Naive B cell (primary cell): ENCODE results near the gene RAD23A. TPM values are rescaled to one million over a fixed set of nuclear protein-coding genes. Genes with fewer than 3 reads are reported as not detected.
A peak's percentile ranks its signal among the peaks of the same experiment; 100 is the strongest.

ENCODE experiments used
- ATAC-seq, 2 donors: fragments of 150-1000 bp; cut with Tn5 transposase; 2 replicates each; pipeline ENCODE4 v1.10.0; 2021; ENCODE audit warnings: low read depth in 2 of 2, mild to moderate bottlenecking in 2 of 2, moderate library complexity in 2 of 2
- DNase-seq: peaks from one replicate; pipeline ENCODE4 v3.0.0; 2022
- H3K27ac Mint-ChIP-seq, 6 donors: one replicate each; pipeline ENCODE4 v1.8.0; 2020 to 2022; ENCODE audit warnings: mild to moderate bottlenecking in 6 of 6, mixed read lengths in 6 of 6, moderate library complexity in 5 of 6, inconsistent platforms in 2 of 6
- H3K27me3 Mint-ChIP-seq, 3 donors: one replicate each; pipeline ENCODE4 v1.8.0; 2021 to 2022; ENCODE audit warnings: mixed read lengths in 3 of 3, mild to moderate bottlenecking in 1 of 3
- H3K36me3 Mint-ChIP-seq, 2 donors: one replicate each; pipeline ENCODE4 v1.8.0; 2020 to 2022; ENCODE audit warnings: mixed read lengths in 2 of 2, inconsistent platforms in 1 of 2, mild to moderate bottlenecking in 1 of 2
- H3K4me1 Mint-ChIP-seq, 3 donors: one replicate each; pipeline ENCODE4 v1.8.0; 2020 to 2022; ENCODE audit warnings: mixed read lengths in 3 of 3, inconsistent platforms in 1 of 3, mild to moderate bottlenecking in 1 of 3, moderate library complexity in 1 of 3
- H3K4me3 Mint-ChIP-seq, 8 donors: one replicate each; pipeline ENCODE4 v1.8.0; 2020 to 2022; ENCODE audit warnings: mild to moderate bottlenecking in 8 of 8, mixed read lengths in 8 of 8, moderate library complexity in 8 of 8, inconsistent platforms in 2 of 8
- H3K9me3 Mint-ChIP-seq, 7 donors: one replicate each; pipeline ENCODE4 v1.8.0; 2020 to 2022; ENCODE audit warnings: mixed read lengths in 7 of 7, mild to moderate bottlenecking in 5 of 7, inconsistent platforms in 2 of 7, moderate library complexity in 1 of 7
- polyA plus RNA-seq, 6 donors: library from polyadenylated mRNA; unstranded; fragments of 300-500 nt; fragmentation: Illumina TruSeq; gene quantifications; one replicate each; pipeline ENCODE4 v1.2.3, GENCODE V29; 2021; ENCODE audit warnings: low read depth in 6 of 6

Gene RAD23A
- polyA plus RNA-seq, 6 donors from 2014 or later = 82.9 to 119 (median 99.3) TPM

DNA sequence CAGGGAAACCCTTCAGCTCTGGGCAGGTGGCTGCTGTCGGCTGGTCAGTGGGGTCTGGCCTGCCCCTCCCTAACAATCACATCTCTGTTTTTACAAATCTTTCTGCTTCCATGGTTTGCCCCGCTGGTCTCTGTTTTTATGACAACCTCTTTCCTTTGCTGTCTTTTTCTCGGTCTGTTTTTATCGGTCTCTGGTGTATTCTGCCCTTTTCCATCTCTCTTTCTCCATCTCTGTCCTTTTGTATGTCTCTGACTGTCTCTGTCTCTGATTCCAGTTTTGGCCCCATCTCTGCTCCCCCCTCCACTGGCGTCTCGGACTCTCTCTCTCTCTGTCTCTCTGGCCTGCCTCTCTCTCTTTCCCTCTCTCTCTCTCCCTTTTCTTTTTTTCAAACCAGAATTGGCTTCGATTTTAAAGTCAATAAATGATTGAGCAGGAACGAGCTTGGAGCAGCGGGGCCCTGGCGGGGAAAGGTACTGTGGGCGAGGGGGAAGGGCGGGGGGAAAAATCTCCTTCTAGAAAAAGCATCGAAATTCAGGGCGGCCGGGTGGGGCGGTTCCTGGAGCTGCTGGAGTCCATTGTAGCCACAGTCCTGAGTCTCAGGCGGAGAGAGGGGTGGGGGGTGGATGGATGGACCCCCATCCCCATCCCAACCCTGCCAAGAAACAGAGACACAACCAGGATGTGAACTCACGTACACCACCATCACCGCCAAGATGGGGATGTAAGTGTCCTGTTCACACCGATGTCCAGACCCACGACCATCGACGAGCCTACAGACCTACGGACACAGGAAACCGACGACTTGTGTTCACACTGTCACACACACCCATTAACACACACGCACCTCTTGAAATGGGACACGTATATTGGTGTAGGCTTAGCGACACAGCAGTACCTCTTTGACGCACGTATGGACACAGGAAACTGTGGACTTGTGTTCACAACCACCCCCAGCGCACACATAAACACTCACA lies 52.6 kb downstream of the RAD23A start:
- peak overlapping the region in 1 of 6 donors; percentile 15 for H3K27ac Mint-ChIP-seq
- peaks cover 12 to 15% (median 15%) of the 10 kb centered on the region in 3 donors for H3K4me1 Mint-ChIP-seq
- ATAC-seq (no peak), DNase-seq (no peak)
- H3K9me3 Mint-ChIP-seq = peaks cover 0 to 3% (median 0%) of the 10 kb centered on the region in 7 donors
- H3K27me3 Mint-ChIP-seq = peaks cover 12 to 32% (median 24%) of the 10 kb centered on the region in 3 donors
- H3K36me3 Mint-ChIP-seq = no peaks in the 10 kb centered on the region
- peak overlapping the region in 5 of 8 donors; percentile 10 to 84 (median 70) for H3K4me3 Mint-ChIP-seq

DNA sequence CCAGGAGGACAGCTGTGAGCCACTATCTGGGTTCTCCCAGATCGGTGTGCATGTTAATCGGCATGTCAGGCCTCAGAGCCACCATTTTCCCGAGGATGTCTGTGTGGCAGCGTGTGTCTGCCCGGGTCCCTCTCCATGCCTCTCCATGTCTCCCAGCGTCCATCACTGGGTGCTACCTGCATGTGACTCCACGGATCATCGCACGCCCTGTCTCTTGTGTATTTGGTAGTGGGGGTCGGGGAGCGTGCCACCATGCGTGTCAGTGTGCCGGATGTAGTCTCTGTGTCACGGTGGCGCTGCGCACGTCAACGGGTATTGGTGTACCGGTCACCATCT lies 55.5 kb downstream of the RAD23A start:
- Mint-ChIP-seq H3K27ac (no peak overlapping the region), H3K4me1 (peaks cover 0 to 6% (median 3%) of the 10 kb centered on the region in 3 donors), H3K36me3 (no peaks in the 10 kb centered on the region), H3K9me3 (peaks cover 0 to 2% (median 0%) of the 10 kb centered on the region in 7 donors), H3K4me3 (no peak overlapping the region), H3K27me3 (peaks cover 6 to 21% (median 17%) of the 10 kb centered on the region in 3 donors)
- DNase-seq = no peak
- ATAC-seq = no peak

DNA sequence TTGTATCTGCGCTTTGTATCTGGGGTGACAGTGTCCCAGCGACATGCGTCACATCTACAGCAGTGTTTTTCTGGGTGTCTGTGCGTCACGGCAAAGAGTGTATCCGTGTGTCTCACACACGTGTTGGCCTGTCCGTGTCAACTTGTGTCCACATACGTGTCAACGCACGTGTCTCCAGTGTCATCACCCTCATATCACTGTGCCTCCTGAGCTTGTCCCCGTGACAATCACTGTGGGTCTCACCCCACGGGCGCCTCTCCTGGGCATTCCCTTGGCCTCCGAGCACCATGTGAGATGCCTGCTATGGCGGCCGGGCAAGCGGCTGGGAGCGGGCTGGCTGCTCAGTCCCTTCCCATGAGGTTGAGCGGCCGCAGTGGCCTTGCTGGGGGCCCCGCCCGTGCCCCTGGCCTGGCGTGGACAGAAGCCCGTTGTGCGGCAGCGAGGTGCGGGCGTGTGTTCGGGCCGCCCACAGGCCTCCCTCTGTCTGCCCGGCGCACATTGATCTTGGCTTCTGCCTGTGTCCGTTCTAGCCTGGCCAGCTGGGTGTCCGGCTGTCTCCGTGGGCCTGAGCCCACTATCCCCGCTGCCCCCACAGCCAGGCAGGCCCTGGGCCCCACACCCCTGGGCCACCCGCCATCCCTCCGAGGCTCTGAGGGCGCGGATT lies 56.0 kb downstream of the RAD23A start:
- ATAC-seq = no peak
- Mint-ChIP-seq H3K27me3 (peaks cover 6 to 21% (median 17%) of the 10 kb centered on the region in 3 donors), H3K4me3 (no peak overlapping the region)

GRCh38 chr19:13002166-13002898 lies 56.7 kb downstream of the RAD23A start:
- peaks cover 0 to 17% (median 16%) of the 10 kb centered on the region in 3 donors for H3K27me3 Mint-ChIP-seq
- H3K36me3 Mint-ChIP-seq = no peaks in the 10 kb centered on the region
- DNase-seq (no peak), ATAC-seq (no peak)
- no peak overlapping the region for H3K27ac Mint-ChIP-seq
- peaks cover 0 to 2% (median 0%) of the 10 kb centered on the region in 7 donors for H3K9me3 Mint-ChIP-seq
- peaks cover 0 to 3% (median 0%) of the 10 kb centered on the region in 3 donors for H3K4me1 Mint-ChIP-seq
- H3K4me3 Mint-ChIP-seq = no peak overlapping the region

More for the DNA sequence above, 56.0 kb downstream of the RAD23A start:
- DNase-seq = no peak
- peaks cover 0 to 6% (median 3%) of the 10 kb centered on the region in 3 donors for H3K4me1 Mint-ChIP-seq
- no peak overlapping the region for H3K27ac Mint-ChIP-seq
- H3K36me3 Mint-ChIP-seq = no peaks in the 10 kb centered on the region
- H3K9me3 Mint-ChIP-seq = peaks cover 0 to 2% (median 0%) of the 10 kb centered on the region in 7 donors

DNA sequence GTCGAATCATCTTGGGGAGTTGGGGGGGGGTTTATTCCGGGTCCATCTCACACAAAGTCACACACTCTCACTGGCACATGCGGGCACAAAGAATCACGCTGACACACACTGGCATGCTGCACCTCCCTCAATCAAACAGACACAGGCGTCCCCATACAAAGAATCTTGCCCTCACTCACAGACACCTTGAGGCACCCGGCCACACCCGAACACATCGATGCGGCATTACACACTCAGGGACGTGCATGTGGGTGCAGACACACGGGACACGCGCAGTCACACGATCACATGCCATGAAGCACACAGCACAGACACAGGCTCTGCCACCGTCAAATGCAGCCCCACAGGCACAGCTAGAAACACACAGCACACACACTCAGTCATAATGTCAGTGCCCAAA lies 57.4 kb downstream of the RAD23A start:
- H3K4me3 Mint-ChIP-seq = peak overlapping the region in 1 of 8 donors; percentile 61
- ATAC-seq (no peak), DNase-seq (no peak)
- H3K27me3 Mint-ChIP-seq = peaks cover 0 to 17% (median 12%) of the 10 kb centered on the region in 3 donors
- peaks cover 0 to under 1% (median 0%) of the 10 kb centered on the region in 3 donors for H3K4me1 Mint-ChIP-seq
- no peaks in the 10 kb centered on the region for H3K36me3 Mint-ChIP-seq
- H3K27ac Mint-ChIP-seq = no peak overlapping the region
- peaks cover 0 to 2% (median 0%) of the 10 kb centered on the region in 7 donors for H3K9me3 Mint-ChIP-seq

Other genes with a start within 250 kb of the RAD23A start
- 1 to 10 TPM; 2.0 to 5.8 (median 4.9) TPM for gene FBXW9, start 249.2 kb upstream of the RAD23A start, polyA plus RNA-seq
- 1 to 10 TPM in 5 of 6 donors, not detected in 1; 1.7 to 3.5 (median 2.7) TPM for gene TNPO2, start 221.9 kb upstream of the RAD23A start, polyA plus RNA-seq
- gene TRIR, start 211.2 kb upstream of the RAD23A start, polyA plus RNA-seq = 100 to 1,000 TPM; 207 to 269 (median 230) TPM
- 100 to 1,000 TPM in 1 of 6 donors, 10 to 100 TPM in 5; 46.3 to 105 (median 53.5) TPM for gene GET3, start 208.4 kb upstream of the RAD23A start, polyA plus RNA-seq
- under 1 TPM in 1 of 6 donors, not detected in 5; 0.23 TPM for gene BEST2, start 194.1 kb upstream of the RAD23A start, polyA plus RNA-seq
- gene HOOK2, start 170.3 kb upstream of the RAD23A start, polyA plus RNA-seq = 1 to 10 TPM; 1.1 to 7.1 (median 3.3) TPM
- gene JUNB, start 154.4 kb upstream of the RAD23A start, polyA plus RNA-seq = 1,000 to 10,000 TPM in 5 of 6 donors, 100 to 1,000 TPM in 1; 777 to 2,686 (median 1,649) TPM
- 100 to 1,000 TPM in 5 of 6 donors, 10 to 100 TPM in 1; 96.8 to 203 (median 126) TPM for gene PRDX2, start 144.1 kb upstream of the RAD23A start, polyA plus RNA-seq
- gene THSD8, start 143.8 kb upstream of the RAD23A start, polyA plus RNA-seq = 1 to 10 TPM in 5 of 6 donors, not detected in 1; 2.0 to 6.6 (median 5.2) TPM
- gene RNASEH2A, start 139.3 kb upstream of the RAD23A start, polyA plus RNA-seq = 10 to 100 TPM; 19.7 to 30.9 (median 25.1) TPM
- gene RTBDN, start 111.3 kb upstream of the RAD23A start, polyA plus RNA-seq = not detected
- gene MAST1, start 107.3 kb upstream of the RAD23A start, polyA plus RNA-seq = 1 to 10 TPM in 3 of 6 donors, under 1 TPM in 2, not detected in 1; 0.10 to 2.5 (median 1.0) TPM
- gene DNASE2, start 64.4 kb upstream of the RAD23A start, polyA plus RNA-seq = 10 to 100 TPM; 24.5 to 55.8 (median 40.6) TPM
- not detected for gene KLF1, start 58.7 kb upstream of the RAD23A start, polyA plus RNA-seq
- gene GCDH, start 54.7 kb upstream of the RAD23A start, polyA plus RNA-seq = 10 to 100 TPM in 5 of 6 donors, 1 to 10 TPM in 1; 7.8 to 16.3 (median 13.4) TPM
- gene SYCE2, start 26.6 kb upstream of the RAD23A start, polyA plus RNA-seq = under 1 TPM in 1 of 6 donors, not detected in 5; 0.21 TPM
- 10 to 100 TPM; 33.8 to 63.0 (median 44.0) TPM for gene FARSA, start 12.2 kb upstream of the RAD23A start, polyA plus RNA-seq
- gene CALR, start 7.3 kb upstream of the RAD23A start, polyA plus RNA-seq = 100 to 1,000 TPM in 5 of 6 donors, 10 to 100 TPM in 1; 97.4 to 189 (median 155) TPM
- gene GADD45GIP1, start 11.4 kb downstream of the RAD23A start, polyA plus RNA-seq = 10 to 100 TPM; 49.4 to 65.9 (median 52.7) TPM
- gene DAND5, start 23.7 kb downstream of the RAD23A start, polyA plus RNA-seq = not detected
- 1 to 10 TPM in 2 of 6 donors, under 1 TPM in 2, not detected in 2; 0.21 to 2.1 (median 1.1) TPM for gene NFIX, start 49.6 kb downstream of the RAD23A start, polyA plus RNA-seq
- 10 to 100 TPM; 39.9 to 88.3 (median 50.8) TPM for gene LYL1, start 157.0 kb downstream of the RAD23A start, polyA plus RNA-seq
- 10 to 100 TPM; 20.2 to 36.3 (median 24.1) TPM for gene TRMT1, start 170.9 kb downstream of the RAD23A start, polyA plus RNA-seq
- 1 to 10 TPM in 2 of 6 donors, under 1 TPM in 4; 0.47 to 1.4 (median 0.67) TPM for gene NACC1, start 172.4 kb downstream of the RAD23A start, polyA plus RNA-seq
- gene STX10, start 204.5 kb downstream of the RAD23A start, polyA plus RNA-seq = 10 to 100 TPM; 48.2 to 84.3 (median 60.0) TPM
- gene IER2, start 204.5 kb downstream of the RAD23A start, polyA plus RNA-seq = 1,000 to 10,000 TPM in 2 of 6 donors, 100 to 1,000 TPM in 4; 351 to 1,131 (median 562) TPM